NB4 (cell line): ENCODE results near the gene FGF2.
"Not testable (repeated sequence)": the region's sequence is repeated elsewhere in the genome, so short reads cannot be mapped to it uniquely, and the experiment has no call there.

Source experiments
- DNase-seq: peaks from one replicate; pipeline ENCODE4 v3.0.0; 2010; ENCODE audit warnings: low read depth
- H3K4me3 ChIP-seq: one replicate; pipeline ENCODE4 v1.5.1; 2011; ENCODE audit warnings: mild to moderate bottlenecking, low read depth, low read length, moderate library complexity
- MYC ChIP-seq: IDR thresholded peaks from 2 replicates; pipeline ENCODE4 v1.6.1; 2011; ENCODE audit warnings: low read depth, low read length
- POLR2A ChIP-seq: IDR thresholded peaks from 2 replicates; pipeline ENCODE4 v1.6.1; 2011; ENCODE audit warnings: mild to moderate bottlenecking; ENCODE audit not compliant: insufficient read length; ENCODE audit errors: extremely low read depth
- TF ChIP-seq, protein P1 (sequence below): IDR thresholded peaks from one replicate; pipeline ENCODE4 v1.5.1; 2012; ENCODE audit warnings: low read depth, low read length
- TF ChIP-seq, protein P2 (sequence below): IDR thresholded peaks from 2 replicates; pipeline ENCODE4 v1.6.1; 2011; ENCODE audit warnings: low read depth, low read length

The FGF2 gene

DNA sequence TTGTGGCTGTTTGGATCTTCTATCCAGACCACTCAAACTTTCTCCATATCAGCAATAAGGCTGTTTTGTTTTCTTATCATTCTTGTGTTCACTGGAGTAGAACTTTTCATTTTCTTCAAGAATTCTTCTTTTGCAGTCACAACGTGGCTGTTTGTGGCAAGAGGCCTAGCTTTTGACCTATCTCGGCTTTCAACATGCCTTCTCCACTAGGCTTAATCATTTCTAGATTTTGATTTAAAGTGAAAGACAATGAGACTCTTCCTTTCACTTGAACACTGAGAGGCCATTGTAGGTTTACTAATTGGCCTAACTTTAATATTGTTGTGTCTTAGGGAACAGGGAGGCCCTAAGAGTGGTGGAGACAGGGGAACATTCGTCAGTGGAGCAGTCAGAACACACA, 19.1 kb downstream of the FGF2 start:
- TF ChIP-seq, protein P1, sequence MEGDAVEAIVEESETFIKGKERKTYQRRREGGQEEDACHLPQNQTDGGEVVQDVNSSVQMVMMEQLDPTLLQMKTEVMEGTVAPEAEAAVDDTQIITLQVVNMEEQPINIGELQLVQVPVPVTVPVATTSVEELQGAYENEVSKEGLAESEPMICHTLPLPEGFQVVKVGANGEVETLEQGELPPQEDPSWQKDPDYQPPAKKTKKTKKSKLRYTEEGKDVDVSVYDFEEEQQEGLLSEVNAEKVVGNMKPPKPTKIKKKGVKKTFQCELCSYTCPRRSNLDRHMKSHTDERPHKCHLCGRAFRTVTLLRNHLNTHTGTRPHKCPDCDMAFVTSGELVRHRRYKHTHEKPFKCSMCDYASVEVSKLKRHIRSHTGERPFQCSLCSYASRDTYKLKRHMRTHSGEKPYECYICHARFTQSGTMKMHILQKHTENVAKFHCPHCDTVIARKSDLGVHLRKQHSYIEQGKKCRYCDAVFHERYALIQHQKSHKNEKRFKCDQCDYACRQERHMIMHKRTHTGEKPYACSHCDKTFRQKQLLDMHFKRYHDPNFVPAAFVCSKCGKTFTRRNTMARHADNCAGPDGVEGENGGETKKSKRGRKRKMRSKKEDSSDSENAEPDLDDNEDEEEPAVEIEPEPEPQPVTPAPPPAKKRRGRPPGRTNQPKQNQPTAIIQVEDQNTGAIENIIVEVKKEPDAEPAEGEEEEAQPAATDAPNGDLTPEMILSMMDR: no peak
- TF ChIP-seq MYC (no peak), POLR2A (no peak)
- TF ChIP-seq, protein P2, sequence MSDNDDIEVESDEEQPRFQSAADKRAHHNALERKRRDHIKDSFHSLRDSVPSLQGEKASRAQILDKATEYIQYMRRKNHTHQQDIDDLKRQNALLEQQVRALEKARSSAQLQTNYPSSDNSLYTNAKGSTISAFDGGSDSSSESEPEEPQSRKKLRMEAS: no peak

DNA sequence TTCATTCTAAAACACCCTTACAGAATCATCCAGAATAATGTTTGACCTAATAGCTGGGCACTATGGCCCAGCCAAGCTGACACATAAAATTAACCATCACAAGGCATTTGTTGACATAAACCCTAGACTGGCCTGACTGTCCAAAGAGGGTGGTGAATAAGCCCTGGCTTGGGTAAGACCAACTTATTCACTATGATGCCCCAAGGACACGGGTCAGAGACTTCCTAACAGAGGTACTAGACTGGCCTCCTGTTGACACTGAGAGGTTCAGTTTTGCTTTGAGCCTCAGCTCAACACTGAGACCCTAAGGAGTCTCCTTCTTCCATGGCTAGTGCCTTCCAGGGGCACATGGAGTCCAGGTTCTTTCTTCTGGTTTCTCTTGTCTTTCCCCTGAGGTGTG, 21.3 kb downstream of the FGF2 start:
- no peak for TF ChIP-seq MYC
- TF ChIP-seq, protein P2: no peak
- TF ChIP-seq, protein P1: no peak
- H3K4me3 ChIP-seq: no peak overlapping the region
- no peak for DNase-seq

More for the DNA sequence above, 19.1 kb downstream of the FGF2 start:
- no peak overlapping the region for H3K4me3 ChIP-seq
- no peak for DNase-seq

DNA sequence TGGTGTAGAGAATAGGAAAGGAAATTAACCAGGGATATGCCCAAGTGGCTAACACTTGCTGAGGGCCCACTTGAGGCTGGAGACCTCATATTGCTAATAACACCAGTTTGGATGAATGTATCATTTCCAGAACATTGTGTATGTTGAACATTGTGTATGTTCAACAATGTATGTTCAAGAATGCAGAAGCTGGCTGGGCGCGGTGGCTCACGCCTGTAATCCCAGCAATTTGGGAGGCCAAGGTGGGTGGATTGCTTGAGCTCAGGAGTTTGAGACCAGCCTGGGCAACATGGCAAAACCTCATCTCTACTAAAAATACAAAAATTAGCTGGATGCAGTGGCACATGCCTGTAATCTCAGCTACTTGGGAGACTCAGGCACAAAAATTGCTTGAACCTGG, 23.2 kb downstream of the FGF2 start:
- not testable (repeated sequence) for H3K4me3 ChIP-seq, DNase-seq

DNA sequence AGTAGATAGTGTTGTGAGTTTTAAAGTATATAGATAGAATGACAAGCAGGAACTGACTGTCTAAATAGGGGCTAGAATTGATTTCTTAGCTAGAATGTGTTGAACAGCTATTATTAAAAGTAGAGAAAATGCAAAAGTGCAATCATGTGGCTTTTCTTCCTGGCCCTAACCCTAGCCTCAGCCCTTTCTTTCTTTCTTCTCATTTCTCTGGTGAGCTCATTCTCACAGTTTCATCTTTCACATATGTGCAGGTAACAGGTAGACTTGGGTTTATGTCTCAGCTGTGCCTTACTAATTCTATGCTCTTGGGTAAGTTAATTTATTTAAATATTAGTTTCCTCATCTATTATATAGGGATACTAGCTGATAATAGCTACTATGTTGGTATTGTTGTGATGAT, 24.9 kb downstream of the FGF2 start:
- TF ChIP-seq MYC (no peak), POLR2A (no peak)
- TF ChIP-seq, protein P2: no peak
- TF ChIP-seq, protein P1: no peak
- no peak overlapping the region for H3K4me3 ChIP-seq
- no peak for DNase-seq

DNA sequence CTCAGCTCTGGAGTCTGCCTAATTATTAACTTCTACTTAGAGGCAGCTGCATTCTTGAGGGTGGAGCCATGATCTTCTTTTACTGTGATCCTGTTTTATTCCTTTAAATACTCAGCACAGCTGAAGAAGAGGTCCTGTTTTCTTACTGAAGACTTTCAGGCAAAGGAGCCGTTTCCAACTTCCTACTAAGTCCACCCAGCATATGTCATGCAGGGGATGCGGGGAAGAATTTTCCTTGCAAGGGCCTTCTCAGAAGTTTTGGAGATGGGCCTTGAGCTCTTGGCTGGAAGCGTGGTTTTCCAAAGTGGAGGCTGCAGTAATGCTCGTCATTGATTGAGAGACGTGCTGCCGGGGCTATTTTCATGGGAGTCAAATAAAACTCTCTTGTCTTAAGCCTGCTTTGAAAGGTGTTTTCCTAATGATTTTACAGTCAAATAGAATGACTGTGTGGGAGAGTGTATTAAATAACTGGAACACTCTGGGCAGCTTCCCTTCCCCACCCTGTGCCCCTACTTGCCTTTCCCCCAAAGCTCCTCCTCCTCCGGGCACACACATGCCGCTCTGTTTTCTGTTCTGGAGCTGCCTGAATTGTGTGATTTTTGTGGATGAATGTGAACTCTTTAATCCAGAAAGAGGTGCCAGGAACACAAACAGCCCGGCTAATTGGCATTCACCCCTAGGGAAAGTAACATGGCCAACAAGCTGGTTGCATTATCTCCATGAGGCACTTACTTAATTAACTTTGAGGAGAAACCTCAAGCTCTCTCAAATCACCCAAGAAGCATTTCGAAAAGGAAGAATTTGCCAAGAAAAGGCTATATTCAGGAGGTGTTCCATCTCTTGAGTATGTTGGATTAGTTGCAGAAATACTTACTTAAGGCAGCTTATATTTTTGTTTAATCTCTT, 28.1 kb downstream of the FGF2 start:
- TF ChIP-seq, protein P1: no peak
- TF ChIP-seq MYC (no peak), POLR2A (no peak)
- H3K4me3 ChIP-seq: no peak overlapping the region
- no peak for DNase-seq

DNA sequence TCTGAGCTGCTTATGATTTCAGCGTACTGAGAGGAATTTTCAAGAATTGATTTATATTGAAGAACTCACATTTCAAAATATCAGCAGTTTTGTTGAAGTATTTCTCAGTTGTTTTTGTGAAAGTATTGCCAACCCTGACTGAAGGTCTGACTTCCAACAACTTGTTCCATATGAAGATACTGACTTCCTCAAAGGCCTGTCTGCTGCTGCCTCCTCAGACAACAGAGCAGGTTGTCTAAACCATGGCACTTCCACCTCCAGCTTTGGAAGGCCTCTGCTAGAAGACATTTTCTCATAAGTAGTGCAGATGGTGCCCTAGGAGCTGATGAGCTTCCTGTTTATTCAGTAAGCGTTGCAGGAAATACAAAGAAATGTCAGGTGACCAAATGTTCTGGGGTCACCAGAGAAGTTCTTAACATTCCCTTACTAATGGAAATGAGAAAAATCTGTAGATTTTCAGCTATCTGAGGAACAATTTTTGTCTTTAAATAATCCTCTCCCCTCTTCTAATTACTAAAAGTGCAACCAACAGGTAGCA, 28.8 kb downstream of the FGF2 start:
- no peak for DNase-seq
- TF ChIP-seq MYC (no peak), POLR2A (no peak)

DNA sequence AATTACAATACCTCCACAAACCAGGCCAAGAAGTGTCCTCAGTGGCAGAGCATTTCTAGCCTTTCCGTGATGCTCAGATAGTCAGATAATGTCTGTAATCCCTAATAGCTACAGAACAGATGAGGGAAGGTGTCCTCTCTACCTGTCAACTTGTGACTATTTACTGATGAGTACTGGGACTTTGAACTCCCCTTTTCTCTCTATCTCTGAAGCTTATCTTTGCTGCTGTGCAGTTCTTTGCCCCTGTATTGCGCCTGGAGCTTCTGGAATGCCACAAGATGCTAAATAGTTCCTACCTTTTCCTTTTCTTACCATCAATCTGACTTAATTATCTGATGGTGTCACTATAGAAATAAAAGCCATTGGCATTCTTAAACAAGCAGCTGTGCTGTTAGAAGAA, 30.5 kb downstream of the FGF2 start:
- TF ChIP-seq, protein P1: no peak
- TF ChIP-seq MYC: no peak
- TF ChIP-seq, protein P2: no peak
- TF ChIP-seq POLR2A: no peak
- no peak for DNase-seq
- no peak overlapping the region for H3K4me3 ChIP-seq

More for the DNA sequence above, 28.8 kb downstream of the FGF2 start:
- no peak overlapping the region for H3K4me3 ChIP-seq
